Glomerular visceral epithelial cell (primary cell): ENCODE data around the gene POLR3K.
"Not testable (repeated sequence)": the region's sequence is repeated elsewhere in the genome, so short reads cannot be mapped to it uniquely, and the experiment has no call there.

ENCODE experiments used
- DNase-seq: peaks from one replicate; pipeline ENCODE4 v3.0.0-alpha.2; 2016; ENCODE audit errors: extremely low spot score

POLR3K gene

GRCh38 chr16:63998-64913 is 10.8 kb upstream of the POLR3K start:
- DNase-seq, result no peak

GRCh38 chr16:63466-63865 is 10.1 kb upstream of the POLR3K start:
- no peak for DNase-seq

- DNase-seq, result no peak
These were observed 9.6 kb upstream of the POLR3K start for GRCh38 chr16:62968-63391.

- no peak for DNase-seq
These were observed 9.0 kb upstream of the POLR3K start for GRCh38 chr16:62283-62967.

GRCh38 chr16:61879-62281 is 8.5 kb upstream of the POLR3K start:
- DNase-seq, result no peak

- no peak for DNase-seq
These were observed 7.8 kb upstream of the POLR3K start for GRCh38 chr16:60929-61878.

GRCh38 chr16:60166-60565 is 6.8 kb upstream of the POLR3K start:
- DNase-seq, result no peak

- DNase-seq, result no peak
These were observed 6.1 kb upstream of the POLR3K start for GRCh38 chr16:59440-60059.

- DNase-seq, result no peak
These were observed 5.4 kb upstream of the POLR3K start for GRCh38 chr16:58491-59439.

- no peak for DNase-seq
These were observed 4.3 kb upstream of the POLR3K start for GRCh38 chr16:57711-58110.

GRCh38 chr16:56231-56927 is 3.0 kb upstream of the POLR3K start:
- no peak for DNase-seq

GRCh38 chr16:55571-56136 is 2.2 kb upstream of the POLR3K start:
- DNase-seq, result no peak

GRCh38 chr16:54237-54581 is 801 bp upstream of the POLR3K start:
- DNase-seq, result no peak

GRCh38 chr16:50769-51591 is 2.4 kb downstream of the POLR3K start:
- no peak for DNase-seq

GRCh38 chr16:47234-47633 is 6.2 kb downstream of the POLR3K start:
- no peak for DNase-seq

- not testable (repeated sequence) for DNase-seq
These were observed 6.9 kb downstream of the POLR3K start for GRCh38 chr16:46510-46909.

GRCh38 chr16:45454-45853 is 8.0 kb downstream of the POLR3K start:
- no peak for DNase-seq

- DNase-seq, result no peak
These were observed 8.8 kb downstream of the POLR3K start for GRCh38 chr16:44655-45054.

GRCh38 chr16:43294-43693 is 10.1 kb downstream of the POLR3K start:
- DNase-seq, result no peak
